Stimulated activated CD8-positive, alpha-beta memory T cell treated with anti-CD3 and anti-CD28 coated beads, Interleukin-15, amount 100 ng/mL, for 24 hours (primary cell): Measurements from ENCODE around the gene ACTR8.

Experiments used
- DNase-seq: peaks from one replicate; pipeline ENCODE4 v3.0.0-alpha.2; 2020; ENCODE audit warnings: low read depth

Gene ACTR8

DNA sequence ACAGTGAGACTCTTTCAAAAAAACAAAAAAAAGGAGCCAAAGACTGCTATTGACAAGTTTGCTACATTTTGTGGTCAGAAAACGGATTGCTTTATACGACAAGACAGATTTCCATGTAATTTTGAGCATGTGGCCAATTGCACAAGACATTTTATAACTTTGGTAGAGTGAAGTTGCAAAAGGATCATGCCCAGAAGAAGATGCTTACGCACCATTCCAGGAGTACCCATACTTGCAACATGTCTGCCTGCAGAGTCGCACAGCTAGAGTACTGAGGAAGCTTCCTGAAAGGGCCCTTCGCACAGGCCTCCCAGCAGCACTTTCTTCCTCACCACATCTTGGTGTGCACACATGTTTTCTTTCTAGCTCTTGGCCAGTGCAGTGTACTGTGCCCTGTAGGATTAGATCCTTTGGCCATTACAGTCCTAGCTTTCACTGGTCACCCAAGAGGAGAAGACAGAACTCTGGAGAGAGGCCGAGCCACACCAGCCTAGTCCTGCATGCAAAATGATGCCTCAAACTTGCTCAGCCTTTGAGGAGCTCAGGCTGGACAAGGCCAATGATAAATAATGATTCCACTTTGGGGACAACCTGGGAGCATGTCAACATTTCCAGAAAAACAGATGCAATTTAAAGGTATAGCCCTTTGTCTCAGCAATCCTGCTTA is 47.4 kb downstream of the ACTR8 start:
- no peak for DNase-seq

DNA sequence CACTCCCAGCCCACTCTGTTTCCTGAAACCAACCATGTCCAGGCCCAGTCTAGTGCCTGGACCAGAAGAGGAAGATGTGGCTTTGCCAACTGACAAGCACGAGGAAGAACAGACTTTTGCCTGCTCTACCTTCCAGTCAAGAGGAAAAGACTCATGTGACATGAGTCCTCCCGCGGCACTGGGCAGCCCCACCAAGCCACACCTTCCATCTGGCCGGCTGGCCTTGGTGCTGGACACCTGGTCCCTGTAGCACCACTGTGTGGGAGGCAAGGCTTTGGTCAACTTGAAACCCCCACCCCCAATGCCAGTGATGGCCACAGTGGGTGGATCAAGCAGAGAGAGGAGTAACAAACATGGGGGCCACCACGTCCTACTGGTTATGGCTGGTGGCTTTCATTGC is 48.3 kb downstream of the ACTR8 start:
- no peak for DNase-seq

DNA sequence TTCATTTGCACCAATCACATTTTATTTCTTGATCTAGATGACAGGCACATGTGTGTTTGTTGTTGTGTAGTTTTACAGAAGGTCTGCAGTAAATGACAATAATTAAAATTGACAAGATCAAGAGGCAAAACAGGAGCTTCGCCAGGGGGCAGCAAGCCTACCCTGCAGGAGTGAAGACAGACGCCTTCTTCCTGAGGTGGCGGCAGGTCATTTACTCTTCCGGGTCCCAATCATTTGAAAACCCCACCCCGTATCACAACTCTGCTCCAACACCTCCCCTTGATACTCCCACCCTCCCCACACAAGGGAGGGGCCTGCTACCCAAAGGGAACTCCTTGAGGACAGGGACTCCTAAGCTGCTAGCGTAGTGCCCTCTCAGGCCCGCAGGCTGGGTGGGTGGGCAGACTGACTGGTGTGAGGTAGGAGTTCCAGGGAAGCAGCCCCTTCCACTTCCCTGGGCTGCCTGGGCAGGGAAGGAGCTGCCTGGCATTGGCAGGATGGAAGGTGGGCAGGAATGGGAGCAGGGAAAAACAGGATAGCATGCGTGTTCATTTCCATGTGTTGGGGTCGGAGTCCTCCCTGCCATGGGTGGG is 48.8 kb downstream of the ACTR8 start:
- no peak for DNase-seq

DNA sequence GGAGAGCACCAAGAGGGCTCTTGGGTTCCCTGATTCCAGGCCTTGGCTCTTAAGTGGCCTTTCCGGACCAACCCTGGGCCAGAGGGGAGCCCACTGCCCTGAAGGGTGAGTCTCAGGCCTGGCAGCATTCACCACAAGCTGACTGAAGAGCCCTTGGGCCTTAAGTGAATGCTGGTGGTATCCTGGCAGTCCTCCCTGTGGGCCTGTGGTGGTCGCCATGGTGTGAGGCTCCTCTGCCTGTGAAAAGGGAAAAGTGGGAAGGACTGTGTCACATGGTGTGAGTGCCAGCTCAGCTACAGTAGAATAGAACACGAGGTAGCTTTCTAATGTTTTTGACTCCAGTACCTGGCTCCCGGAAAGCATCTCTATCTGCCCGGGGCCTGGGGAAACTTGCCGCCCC is 51.0 kb downstream of the ACTR8 start:
- DNase-seq, result no peak

DNA sequence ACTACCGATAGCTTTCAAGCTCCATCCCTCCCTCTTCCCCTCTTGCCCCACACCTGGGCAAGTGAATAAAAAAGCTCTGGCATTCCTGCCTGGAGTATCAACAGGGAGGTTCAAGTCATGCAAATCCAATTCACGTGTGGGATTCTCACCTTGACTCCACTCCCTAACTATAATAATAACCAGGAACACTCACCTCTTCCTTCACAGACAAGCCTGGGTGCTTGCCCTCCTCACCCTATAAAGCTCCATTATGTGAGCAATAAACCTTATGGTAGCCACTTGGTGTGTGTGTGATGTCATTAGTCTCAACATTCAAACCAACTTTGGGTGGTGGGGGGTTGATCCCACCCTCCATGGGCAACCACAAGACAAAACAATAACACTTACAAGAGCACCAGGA is 52.3 kb downstream of the ACTR8 start:
- no peak for DNase-seq

DNA sequence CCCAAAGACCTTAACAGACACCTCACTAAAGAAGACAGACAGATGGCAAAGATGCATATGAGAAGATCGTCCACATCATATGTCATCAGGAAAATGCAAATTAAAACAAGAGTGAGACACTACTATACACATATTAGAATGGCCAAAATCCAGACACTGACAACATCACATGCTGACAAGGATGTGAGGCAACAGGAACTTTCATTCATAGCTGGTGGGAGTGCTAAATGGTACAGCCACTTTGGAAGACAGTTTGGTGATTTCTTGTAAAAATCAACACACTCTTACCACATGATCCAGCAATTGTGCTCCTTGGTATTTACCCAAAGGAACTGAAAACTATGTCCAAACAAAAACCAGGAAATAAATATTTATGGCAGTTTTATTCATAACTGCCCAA is 53.4 kb downstream of the ACTR8 start:
- no peak for DNase-seq

DNA sequence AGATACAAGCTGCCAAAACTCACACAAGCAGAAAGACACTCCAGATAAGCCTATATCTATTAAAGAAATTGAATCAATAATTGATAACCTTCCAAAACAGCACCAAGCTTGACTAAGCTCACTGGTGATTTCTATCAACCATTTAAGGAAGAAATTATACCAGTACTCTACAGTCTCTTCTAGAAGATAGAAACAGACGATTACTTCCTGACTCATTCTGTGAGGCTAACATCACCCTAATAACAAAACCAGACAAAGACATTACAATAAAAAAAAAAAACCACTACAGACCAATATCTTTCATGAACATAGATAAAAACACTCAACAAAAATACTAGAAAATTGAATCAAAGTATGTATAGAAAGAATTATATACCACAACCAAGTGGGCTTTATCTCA is 55.9 kb downstream of the ACTR8 start:
- no peak for DNase-seq

DNA sequence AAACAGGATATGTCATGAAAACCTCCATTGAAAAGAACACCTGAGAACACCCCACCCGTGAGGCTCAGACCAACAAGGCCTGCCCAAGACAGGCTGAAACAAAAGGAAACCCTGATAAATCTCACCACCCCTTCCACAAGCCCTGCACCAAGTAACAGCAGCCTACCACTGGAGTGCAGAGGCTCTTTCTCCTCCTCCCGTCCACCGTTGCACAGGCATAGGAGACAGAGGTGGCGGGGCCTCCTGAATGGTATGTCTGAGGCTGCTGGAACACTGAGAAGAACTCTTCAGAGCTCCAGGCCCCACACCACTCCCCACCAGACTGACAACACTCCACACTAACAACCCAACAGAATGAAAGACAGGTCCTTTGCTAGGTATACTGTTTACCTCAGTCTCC is 57.2 kb downstream of the ACTR8 start:
- no peak for DNase-seq

DNA sequence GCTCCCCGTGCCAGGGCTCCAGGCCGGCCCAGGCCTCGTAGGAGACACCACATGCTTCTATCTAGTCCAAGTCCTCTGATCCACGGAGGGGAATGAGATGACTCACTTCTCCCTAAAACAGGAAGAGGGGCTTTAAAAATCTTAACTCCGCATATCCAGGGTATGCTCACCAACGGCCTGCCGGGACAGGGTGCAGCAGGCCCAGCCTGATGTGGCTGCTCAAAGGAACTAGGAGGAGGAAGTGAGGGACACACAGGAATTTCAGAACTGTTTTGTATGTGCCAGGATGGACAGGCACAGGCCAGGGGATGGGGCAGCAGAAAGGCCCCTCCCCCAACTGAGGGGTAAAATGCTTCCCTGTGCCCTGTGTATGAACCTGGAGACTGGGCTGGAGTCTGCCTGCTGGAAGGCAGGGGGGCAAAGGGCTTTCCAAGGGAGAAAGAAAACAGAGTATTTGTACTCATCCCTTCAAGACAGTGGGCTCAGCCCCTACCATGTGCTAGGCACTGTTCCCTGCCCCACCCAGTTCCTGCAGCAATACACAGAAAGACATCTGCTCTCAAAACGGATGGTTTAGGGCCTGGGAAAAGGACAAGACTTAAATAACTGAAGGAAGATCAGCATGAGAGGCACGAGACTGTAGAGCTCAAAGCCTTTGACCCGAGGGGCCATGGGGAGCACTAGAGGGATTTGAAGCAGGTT is 57.8 kb downstream of the ACTR8 start:
- no peak for DNase-seq

DNA sequence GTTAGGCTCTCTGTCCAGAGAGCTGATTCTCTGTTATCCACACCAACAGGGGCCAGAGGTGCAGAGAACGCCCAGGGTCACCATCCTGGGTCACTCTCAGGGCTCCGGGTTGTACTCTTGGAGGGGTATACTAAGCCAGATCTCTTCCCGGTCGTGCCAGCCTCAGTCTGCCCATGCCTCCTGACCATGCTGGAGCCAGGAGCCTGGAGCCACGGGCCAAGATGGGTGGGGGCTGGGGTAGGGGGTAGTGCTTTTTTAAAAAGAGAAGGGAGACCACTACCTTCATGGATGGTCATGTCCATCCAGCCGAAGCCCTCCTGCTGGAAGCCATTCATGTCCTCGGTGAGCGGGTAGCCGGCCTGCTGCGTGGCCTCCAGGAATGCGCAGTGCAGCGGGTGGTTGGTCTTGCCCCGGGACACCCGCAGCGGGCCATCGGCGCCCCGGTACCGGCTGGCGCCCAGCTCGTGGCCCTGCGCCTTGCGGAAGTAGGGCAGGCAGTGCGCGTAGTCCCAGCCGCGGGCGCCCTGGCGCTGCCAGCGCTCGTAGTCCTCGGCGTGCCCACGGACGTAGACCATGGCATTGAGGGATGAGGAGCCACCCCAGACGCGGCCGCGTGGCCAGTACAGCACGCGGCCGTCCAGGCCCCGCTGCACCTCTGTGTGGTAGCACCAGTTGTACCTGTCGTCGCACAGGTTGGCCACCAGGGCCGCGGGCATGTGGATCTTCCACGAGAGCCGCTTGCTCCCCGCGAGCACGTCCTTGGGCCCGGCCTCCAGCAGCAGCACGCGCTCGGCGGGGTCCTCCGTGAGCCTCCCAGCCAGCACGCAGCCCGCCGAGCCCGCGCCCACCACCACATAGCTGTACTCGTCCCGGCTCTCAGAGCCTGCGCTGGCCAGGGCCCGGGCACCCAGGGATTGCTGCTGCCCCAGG is 58.7 kb downstream of the ACTR8 start:
- DNase-seq, result no peak

DNA sequence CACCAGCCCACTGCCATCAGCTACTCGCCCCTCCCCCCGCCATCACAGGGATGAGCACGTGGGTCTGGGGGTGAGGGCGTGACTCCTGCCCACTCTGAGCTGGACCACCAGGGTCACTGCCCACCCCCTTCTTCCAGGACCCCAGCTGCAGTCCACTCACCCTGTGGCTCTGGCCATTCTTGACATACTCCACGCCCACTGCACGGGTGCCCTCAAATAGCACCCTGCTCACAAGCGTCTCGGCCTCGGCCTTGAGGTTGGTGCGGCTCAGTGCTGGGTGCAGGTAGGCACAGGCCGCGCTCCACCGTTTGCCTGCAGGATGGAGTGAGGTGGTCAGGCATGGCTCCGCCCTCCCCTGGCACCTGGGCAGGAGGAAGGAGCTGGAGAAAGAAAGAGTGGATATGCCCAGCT is 59.6 kb downstream of the ACTR8 start:
- no peak for DNase-seq

DNA sequence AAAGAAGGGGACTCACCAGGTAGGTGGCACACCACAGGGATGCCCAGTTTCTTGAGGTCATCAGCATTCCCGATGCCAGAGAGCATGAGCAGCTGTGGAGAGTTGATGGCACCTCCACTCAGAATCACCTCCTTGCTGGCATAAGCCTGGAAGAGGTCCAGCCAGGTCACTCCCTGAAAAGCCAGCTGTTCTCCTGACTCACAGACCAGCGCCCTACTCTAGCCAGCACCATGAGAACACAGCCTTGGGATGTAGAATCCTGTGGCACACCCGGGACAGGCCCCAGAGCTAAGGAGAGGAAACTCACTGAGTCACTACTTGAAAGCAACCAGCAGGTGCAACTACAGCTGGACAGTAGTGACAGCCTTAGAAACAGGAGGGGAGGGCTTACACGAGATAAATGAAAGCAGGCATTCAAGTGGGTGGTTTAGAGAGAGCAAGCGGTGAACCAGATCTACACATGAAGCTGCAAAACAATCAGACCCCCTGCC is 60.3 kb downstream of the ACTR8 start:
- DNase-seq, result no peak

DNA sequence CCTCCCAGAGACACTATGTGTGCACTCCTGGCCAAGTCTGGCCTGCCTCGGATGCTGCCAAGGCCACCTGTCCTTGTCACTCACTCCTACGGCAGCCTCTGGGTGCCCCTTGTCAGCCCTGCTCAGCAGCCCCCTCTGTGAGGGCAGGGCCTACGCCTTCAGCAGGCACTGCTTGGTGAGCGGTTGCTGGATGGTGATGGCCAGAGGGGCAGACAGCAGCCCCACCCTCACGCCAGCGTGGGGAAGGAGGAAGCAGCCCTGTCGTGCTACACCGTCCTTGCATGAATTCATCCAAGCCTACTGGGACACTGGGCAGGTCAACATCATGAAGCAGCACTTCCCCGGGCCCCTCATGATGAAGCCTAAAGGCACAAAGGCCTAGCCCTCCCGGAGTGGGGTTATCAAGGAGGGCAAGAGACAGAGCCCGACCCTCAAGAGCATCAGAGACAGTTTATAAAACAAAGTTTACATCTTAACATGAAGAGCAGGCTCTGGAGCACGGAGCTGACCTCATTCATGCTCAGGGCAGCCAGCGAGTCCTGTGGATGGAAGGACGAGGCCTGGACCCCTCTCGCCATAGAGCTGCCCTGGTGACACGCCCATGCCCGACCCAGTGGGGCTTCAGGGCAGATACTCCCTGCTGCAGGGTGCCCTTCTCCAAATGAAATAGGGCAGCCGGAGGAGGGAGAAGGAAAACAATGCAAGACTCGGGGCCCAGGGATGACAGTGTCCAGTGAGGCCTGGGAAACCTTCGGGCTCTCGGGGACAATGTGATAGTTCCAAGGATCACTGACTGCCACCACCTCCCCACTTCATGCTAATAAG is 61.0 kb downstream of the ACTR8 start:
- no peak for DNase-seq

DNA sequence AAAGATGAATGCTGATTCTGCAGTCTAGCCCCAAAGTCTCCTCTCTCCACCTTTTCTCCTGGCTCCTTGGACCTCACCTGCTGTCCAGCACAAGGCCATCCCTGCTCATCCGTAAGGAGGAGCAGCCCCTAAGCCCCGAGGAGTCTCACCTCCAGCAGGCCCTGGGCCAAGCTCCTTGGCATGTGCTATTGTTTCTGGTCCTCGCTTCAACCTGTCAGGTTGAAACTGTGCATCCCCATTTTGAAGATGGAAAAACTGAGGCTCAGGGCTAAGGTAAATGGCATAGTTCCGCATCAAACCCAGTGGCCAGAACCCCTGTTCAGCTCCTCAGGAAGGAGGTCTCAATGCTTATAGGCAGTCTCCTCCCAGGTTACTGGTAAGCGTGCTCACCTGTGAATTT is 61.9 kb downstream of the ACTR8 start:
- no peak for DNase-seq

DNA sequence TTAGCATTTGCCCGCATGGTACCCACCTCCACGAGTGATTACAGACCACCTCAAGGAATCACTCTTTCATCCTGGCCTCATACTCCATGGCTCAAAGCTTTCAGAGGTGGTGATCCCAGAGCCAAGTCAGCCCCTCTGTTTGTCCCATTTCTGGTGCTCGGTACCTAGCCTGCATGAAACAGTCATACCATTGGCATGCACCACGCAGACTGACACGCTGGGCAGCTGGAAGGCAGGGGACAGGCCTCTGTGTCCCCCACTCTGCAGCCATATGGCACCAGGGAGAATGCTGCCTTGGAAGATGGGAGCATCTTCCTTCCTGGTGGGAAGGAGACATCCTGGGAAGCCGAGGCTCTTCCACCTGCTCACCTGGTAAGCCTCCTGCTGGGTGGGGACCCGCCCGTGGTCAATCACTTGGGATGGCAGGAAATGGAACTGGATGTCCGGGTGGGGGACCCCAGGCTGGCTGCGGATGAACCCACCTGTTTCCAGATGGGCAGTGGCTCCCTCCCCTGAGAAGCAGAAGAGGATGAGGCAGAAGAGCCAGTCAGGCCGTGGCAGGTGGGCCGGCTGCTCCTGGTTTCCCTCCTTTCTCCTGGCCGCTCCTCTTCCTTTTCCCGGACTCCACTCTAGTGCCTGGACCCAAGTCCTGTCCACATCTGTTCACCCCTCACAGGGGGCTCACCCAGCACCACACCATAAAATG is 62.6 kb downstream of the ACTR8 start:
- DNase-seq, result no peak

DNA sequence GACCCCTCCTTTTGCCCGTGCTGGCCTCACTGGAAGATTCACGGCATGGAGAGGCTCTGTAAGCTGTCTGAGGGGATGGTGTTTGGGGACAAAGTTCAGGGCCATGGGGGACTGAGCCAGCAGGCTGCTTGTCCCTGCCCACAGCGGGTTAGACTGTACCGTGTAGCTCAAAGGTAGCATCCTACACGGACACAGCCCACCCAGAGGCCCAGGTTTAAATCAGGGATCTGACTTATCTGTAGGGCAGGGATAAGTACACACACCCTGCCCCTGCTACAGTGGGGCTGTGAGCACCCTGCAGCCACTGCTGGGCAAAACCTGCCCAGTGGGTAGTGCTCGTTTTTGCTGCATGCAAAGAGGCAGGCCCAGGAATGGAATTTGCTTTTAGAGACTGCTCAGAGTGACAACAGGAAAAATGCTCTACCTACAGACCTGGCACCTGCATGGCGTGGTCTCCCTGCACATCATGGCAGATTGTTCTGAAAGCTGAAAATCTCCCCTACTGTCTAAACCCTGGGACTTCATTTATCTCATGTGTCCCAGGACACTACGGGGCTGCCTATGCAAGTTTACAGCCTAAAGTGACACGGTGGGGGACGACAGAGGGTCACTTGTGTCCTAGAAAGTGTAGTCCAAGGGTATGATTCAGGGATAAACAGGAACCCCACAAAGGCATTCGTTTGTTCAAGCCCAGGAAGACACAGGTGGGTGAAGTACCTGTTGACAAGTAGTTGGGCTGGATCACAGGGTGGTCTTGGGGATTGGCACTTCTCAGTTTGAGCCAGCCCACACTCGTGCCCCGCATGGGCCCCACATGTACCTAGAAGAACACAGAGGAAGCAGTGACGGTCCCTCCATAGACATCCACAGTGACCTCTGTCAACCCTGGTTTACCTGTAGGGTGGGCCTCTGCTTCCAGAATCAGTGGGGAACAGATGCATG is 63.5 kb downstream of the ACTR8 start:
- no peak for DNase-seq

DNA sequence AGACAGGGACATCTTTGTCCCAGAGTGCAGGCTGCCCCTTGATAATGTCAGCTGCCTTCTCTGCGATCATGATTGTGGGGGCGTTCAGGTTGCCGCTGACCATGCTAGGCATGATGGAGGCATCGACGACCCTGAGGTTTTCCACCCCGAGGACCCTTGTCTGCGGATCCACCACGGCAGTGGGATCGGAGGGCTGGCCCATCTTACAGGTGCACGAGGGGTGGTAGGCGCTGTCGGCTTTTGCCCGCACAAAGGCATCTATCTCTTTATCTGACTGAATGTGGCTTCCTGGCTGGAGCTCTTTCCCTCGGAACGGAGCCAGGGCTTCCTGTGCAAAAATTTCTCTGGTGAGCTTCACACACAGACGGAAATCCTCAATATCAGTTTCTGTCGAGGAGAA is 64.1 kb downstream of the ACTR8 start:
- DNase-seq, result no peak

DNA sequence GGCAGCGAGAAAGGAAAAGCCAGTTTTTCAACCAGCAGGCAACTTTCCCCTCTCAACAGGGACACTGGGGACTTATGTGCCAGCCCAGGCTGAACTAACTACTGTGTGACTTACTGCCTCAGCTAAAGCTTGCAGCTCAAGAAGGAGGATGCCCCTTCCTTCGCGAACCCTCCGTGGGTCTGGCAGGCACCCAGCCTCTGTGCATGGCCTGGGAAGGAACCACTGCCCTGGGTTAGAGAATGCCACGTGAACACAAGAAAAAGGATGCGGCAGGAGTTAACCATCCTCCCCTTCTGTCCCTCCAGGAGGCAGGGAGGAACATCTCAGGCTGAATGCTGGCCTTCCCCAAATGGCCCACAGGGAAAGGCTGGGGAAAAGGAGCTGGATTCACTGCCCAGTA is 64.7 kb downstream of the ACTR8 start:
- DNase-seq, result no peak
